Prostate gland (tissue), 2 donors: Measurements from ENCODE around the gene MRTO4.

Experiments used
- POLR2A ChIP-seq: fragments of 450-650 bp; IDR thresholded peaks from one replicate; pipeline ENCODE4 v1.6.1; 2016; ENCODE audit warnings: antibody characterized with exemption, mild to moderate bottlenecking
- TF ChIP-seq, protein P1 (sequence below), 4 experiments: fragments of 200-600 bp in 2 of 4; fragments of 450-650 bp in 2 of 4; sonication (generic) in 2 of 4; IDR thresholded peaks; 1 replicate in 3 of 4; 2 replicates in 1 of 4; pipeline ENCODE4 v1.5.1; 2016 to 2019; ENCODE audit warnings: antibody characterized with exemption in 4 of 4, mild to moderate bottlenecking in 2 of 4, moderate library complexity in 2 of 4

DNA sequence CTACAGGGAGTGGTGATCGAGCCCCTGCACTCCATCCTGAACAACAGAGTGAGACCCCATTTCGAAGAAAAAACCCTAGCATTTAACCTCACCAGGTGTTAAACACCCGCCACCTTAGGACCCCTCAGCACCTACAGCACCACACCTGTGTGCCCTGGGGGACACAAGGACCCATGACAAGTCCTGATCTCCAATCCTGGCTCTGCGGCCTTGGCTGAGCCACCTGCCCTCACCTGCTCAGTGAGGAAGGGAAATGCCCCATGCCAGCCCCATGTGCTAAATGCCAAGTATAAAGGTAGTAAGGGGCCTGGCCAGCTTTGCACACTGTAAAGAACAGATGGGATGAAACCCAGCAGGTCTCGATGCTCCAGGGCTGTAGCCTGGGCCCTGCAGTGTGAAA is 11.1 kb downstream of the MRTO4 start:
- TF ChIP-seq, protein P1, sequence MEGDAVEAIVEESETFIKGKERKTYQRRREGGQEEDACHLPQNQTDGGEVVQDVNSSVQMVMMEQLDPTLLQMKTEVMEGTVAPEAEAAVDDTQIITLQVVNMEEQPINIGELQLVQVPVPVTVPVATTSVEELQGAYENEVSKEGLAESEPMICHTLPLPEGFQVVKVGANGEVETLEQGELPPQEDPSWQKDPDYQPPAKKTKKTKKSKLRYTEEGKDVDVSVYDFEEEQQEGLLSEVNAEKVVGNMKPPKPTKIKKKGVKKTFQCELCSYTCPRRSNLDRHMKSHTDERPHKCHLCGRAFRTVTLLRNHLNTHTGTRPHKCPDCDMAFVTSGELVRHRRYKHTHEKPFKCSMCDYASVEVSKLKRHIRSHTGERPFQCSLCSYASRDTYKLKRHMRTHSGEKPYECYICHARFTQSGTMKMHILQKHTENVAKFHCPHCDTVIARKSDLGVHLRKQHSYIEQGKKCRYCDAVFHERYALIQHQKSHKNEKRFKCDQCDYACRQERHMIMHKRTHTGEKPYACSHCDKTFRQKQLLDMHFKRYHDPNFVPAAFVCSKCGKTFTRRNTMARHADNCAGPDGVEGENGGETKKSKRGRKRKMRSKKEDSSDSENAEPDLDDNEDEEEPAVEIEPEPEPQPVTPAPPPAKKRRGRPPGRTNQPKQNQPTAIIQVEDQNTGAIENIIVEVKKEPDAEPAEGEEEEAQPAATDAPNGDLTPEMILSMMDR (IDR thresholded peaks at IDR 0.05), result no peak
- TF ChIP-seq POLR2A, result no peak
